Measurements from ENCODE around the gene FBXO27.

The FBXO27 gene

GRCh38 chr19:38975214-38975860 lies 57.0 kb downstream of the FBXO27 start, which contains the start of gene FBXO17:
Gene FBXO17 (minus strand): TSS chr19:38975742. CDS start chr19:38950319, 25,423 bp downstream.
- Histone ChIP-seq H3K27me3 (ENCODE audit: control insufficient read depth, insufficient read depth, low read length) (no peaks in the 10 kb centered on the region), H3K9me3 (ENCODE audit: control insufficient read depth, insufficient read depth, low read length) (0 out of 2 replicates have a peak, but pooled peaks cover under 1% of the 10 kb centered on the region), H3K27ac (ENCODE audit: low read length) (no peak within 1 kb of the TSS), H3K36me3 (ENCODE audit: control insufficient read depth, insufficient read depth, low read length) (no peaks in the 10 kb centered on the region), H3K4me3 (ENCODE audit: low read length) (peak within 1 kb of the TSS; percentile 88), H3K4me1 (ENCODE audit: control insufficient read depth, insufficient read depth, low read length) (no peaks in the 10 kb centered on the region)
- DNase-seq (ENCODE audit: low read depth, low spot score), result no peak
- WGBS (ENCODE audit: insufficient coverage, insufficient read length), result no CpG with 5 or more reads among the region's 63 CpGs

DNA sequence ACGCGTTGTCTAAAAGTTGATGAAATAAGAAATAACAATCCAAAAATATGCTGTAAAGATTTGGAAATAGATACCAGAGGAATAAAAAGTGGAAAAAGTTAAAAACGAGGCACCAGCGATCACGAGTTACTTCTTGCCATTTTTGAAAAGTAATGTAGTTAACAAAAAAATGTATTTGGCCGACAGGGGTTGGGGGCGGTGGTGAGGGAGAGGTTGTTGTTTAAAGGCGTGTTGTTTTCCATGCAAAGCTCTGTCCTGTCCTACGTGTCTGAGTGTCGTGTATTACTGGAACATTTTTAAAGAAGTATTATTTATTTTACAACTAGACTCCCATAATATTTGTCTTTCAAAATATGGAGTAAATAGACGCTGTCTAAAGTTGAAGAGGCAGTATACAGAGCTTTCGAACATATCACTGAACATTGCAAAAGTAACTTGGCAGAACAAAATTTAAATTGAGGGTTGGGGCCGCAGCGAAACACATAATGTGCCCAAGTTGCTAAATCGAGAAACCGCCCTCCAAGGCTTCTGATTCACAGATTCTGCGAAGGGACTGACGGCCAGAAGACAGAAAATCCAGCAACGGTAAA lies 57.6 kb downstream of the FBXO27 start:
- no CpG with 5 or more reads among the region's 19 CpGs for WGBS (ENCODE audit: insufficient coverage, insufficient read length)
- Histone ChIP-seq H3K4me1 (ENCODE audit: control insufficient read depth, insufficient read depth, low read length) (no peaks in the 10 kb centered on the region), H3K4me3 (ENCODE audit: low read length) (peak overlapping the region; percentile 88; the same call in 1 of the 2 replicates), H3K9me3 (ENCODE audit: control insufficient read depth, insufficient read depth, low read length) (no peaks in the 10 kb centered on the region), H3K27ac (ENCODE audit: low read length) (no peak overlapping the region), H3K27me3 (ENCODE audit: control insufficient read depth, insufficient read depth, low read length) (no peaks in the 10 kb centered on the region), H3K36me3 (ENCODE audit: control insufficient read depth, insufficient read depth, low read length) (no peaks in the 10 kb centered on the region)
- no peak for DNase-seq (ENCODE audit: low read depth, low spot score)

Measured in iPS DF 6.9 (cell line).